Peyer's patch (tissue), 4 donors: Measurements from ENCODE around the gene SYNPR.

ENCODE experiments used
- POLR2A ChIP-seq, 2 donors: fragments of 450-650 bp; IDR thresholded peaks; one replicate each; pipeline ENCODE4 v1.5.1; 2017; ENCODE audit warnings: antibody characterized with exemption in 2 of 2, mild to moderate bottlenecking in 2 of 2, moderate library complexity in 2 of 2
- TF ChIP-seq, protein P1 (sequence below), 6 experiments: fragments of 450-650 bp in 4 of 6; fragments of 200-600 bp in 2 of 6; sonication (generic) in 1 of 6; IDR thresholded peaks; one replicate each; pipeline ENCODE4 v1.5.1; 2017 to 2019; ENCODE audit warnings: antibody characterized with exemption in 6 of 6, mild to moderate bottlenecking in 3 of 6, moderate library complexity in 1 of 6

DNA sequence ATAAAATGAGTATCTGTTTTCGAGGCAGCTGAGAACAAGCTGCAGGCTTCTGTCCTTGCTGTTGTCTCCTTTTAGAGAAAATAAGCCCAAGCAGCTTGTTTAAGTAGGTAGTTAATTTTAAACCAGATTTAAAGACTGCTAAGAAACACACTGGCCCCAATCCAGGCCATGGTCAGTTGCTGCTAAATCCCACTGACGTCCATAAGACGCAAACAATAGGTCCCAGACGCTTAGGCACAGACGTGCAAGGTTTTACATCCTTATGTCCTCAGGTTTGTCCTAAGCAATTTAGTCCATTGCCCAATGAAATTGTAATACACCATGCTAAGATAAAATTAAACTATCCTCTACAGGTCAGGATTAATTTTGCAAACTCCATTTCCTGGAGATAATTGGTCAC lies 254.4 kb downstream of the SYNPR start:
- TF ChIP-seq, protein P1, sequence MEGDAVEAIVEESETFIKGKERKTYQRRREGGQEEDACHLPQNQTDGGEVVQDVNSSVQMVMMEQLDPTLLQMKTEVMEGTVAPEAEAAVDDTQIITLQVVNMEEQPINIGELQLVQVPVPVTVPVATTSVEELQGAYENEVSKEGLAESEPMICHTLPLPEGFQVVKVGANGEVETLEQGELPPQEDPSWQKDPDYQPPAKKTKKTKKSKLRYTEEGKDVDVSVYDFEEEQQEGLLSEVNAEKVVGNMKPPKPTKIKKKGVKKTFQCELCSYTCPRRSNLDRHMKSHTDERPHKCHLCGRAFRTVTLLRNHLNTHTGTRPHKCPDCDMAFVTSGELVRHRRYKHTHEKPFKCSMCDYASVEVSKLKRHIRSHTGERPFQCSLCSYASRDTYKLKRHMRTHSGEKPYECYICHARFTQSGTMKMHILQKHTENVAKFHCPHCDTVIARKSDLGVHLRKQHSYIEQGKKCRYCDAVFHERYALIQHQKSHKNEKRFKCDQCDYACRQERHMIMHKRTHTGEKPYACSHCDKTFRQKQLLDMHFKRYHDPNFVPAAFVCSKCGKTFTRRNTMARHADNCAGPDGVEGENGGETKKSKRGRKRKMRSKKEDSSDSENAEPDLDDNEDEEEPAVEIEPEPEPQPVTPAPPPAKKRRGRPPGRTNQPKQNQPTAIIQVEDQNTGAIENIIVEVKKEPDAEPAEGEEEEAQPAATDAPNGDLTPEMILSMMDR (IDR thresholded peaks at IDR 0.05) = no peak
- TF ChIP-seq POLR2A (IDR thresholded peaks at IDR 0.05) = no peak
